CD4-positive, CD25-positive, alpha-beta regulatory T cell (primary cell): ENCODE results near the gene TAMALIN. TPM values are rescaled to one million over a fixed set of nuclear protein-coding genes. Genes with fewer than 3 reads are reported as not detected.

Experiments
- ATAC-seq, 2 donors: fragments of 150-1000 bp; cut with Tn5 transposase; one replicate each; pipeline ENCODE4 v1.10.0; 2021; ENCODE audit warnings: low read depth in 2 of 2, moderate number of reproducible peaks in 2 of 2, moderate library complexity in 1 of 2
- DNase-seq, 3 donors: peaks; one replicate each; pipeline versions ENCODE4 v3.0.0 to v3.0.0-alpha.2; 2012 to 2022; ENCODE audit warnings: mixed read lengths in 1 of 3
- H3K27ac ChIP-seq: one replicate; pipeline ENCODE4 v1.7.0; 2013; ENCODE audit warnings: mild to moderate bottlenecking, low read length; ENCODE audit not compliant: insufficient read depth, poor library complexity, severe bottlenecking
- H3K27me3 ChIP-seq: one replicate; pipeline ENCODE4 v1.7.0; 2013; ENCODE audit warnings: low read length; ENCODE audit not compliant: control insufficient read depth, insufficient read depth
- H3K36me3 ChIP-seq: one replicate; pipeline ENCODE4 v1.7.0; 2013; ENCODE audit warnings: mild to moderate bottlenecking, low read length, moderate library complexity; ENCODE audit not compliant: control insufficient read depth, insufficient read depth
- H3K4me1 ChIP-seq: 2 replicates; pipeline ENCODE4 v1.7.0; 2013; ENCODE audit warnings: mild to moderate bottlenecking, low read length; ENCODE audit not compliant: insufficient read depth, control insufficient read depth, poor library complexity, severe bottlenecking
- H3K4me3 ChIP-seq: one replicate; pipeline ENCODE4 v1.7.0; 2013; ENCODE audit warnings: low read depth, mild to moderate bottlenecking, low read length, moderate library complexity
- H3K9me3 ChIP-seq, 2 experiments: 1 replicate in 1 of 2; 2 replicates in 1 of 2; pipeline ENCODE4 v1.7.0; 2013; ENCODE audit warnings: low read length in 2 of 2, mild to moderate bottlenecking in 1 of 2, moderate library complexity in 1 of 2; ENCODE audit not compliant: control insufficient read depth in 2 of 2
- H3K27ac Mint-ChIP-seq, 3 donors: one replicate each; pipeline ENCODE4 v1.8.0; 2020 to 2022; ENCODE audit warnings: mild to moderate bottlenecking in 3 of 3, mixed read lengths in 3 of 3, moderate library complexity in 2 of 3
- H3K27me3 Mint-ChIP-seq: one replicate; pipeline ENCODE4 v1.8.0; 2022; ENCODE audit warnings: mild to moderate bottlenecking, mixed read lengths
- H3K36me3 Mint-ChIP-seq: one replicate; pipeline ENCODE4 v1.8.0; 2020; ENCODE audit warnings: mixed read lengths
- H3K4me1 Mint-ChIP-seq, 4 donors: one replicate each; pipeline ENCODE4 v1.8.0; 2020 to 2022; ENCODE audit warnings: mixed read lengths in 4 of 4, mild to moderate bottlenecking in 1 of 4
- H3K4me3 Mint-ChIP-seq, 4 donors: one replicate each; pipeline ENCODE4 v1.8.0; 2020 to 2022; ENCODE audit warnings: mild to moderate bottlenecking in 4 of 4, mixed read lengths in 4 of 4, moderate library complexity in 3 of 4
- H3K9me3 Mint-ChIP-seq, 7 donors: one replicate each; pipeline ENCODE4 v1.8.0; 2020 to 2022; ENCODE audit warnings: mixed read lengths in 7 of 7, mild to moderate bottlenecking in 3 of 7, moderate library complexity in 2 of 7
- polyA plus RNA-seq, 4 donors: library from polyadenylated mRNA; unstranded; fragments of 300-500 nt; fragmentation: Illumina TruSeq; gene quantifications; one replicate each; pipeline ENCODE4 v1.2.3, GENCODE V29; 2021
- total RNA-seq: library from RNA; stranded (reverse); gene quantifications from one replicate; pipeline ENCODE4 v1.2.3, GENCODE V29; 2022

The TAMALIN gene
- total and polyA plus RNA-seq, 5 donors from 2014 or later: 0.37 to 253 (median 1.1) TPM

- H3K27me3 ChIP-seq: no peaks in the 10 kb centered on the region
- H3K9me3 ChIP-seq: no peaks in the 10 kb centered on the region
- peaks cover 27% of the 10 kb centered on the region for H3K4me1 ChIP-seq
- H3K4me3 ChIP-seq: no peak overlapping the region
- peaks cover 0 to 2% (median 0%) of the 10 kb centered on the region in 7 donors for H3K9me3 Mint-ChIP-seq
- H3K27me3 Mint-ChIP-seq: no peaks in the 10 kb centered on the region
- H3K4me1 Mint-ChIP-seq: peaks cover 0 to 31% (median 30%) of the 10 kb centered on the region in 4 donors
- H3K4me3 Mint-ChIP-seq: peak overlapping the region in 3 of 4 donors; percentile 53 to 72 (median 57)
- DNase-seq (peak in 2 of 3 donors; percentile 43 to 59), ATAC-seq (peak; percentile 43 to 52)
- H3K27ac Mint-ChIP-seq: peak overlapping the region; percentile 58 to 89 (median 87)
- H3K27ac ChIP-seq: no peak overlapping the region
- no peaks in the 10 kb centered on the region for H3K36me3 ChIP-seq
- no peaks in the 10 kb centered on the region for H3K36me3 Mint-ChIP-seq
Measured at GRCh38 chr12:52041695-52042123, 35.0 kb downstream of the TAMALIN start.

- no peaks in the 10 kb centered on the region for H3K9me3 ChIP-seq
- H3K36me3 ChIP-seq: no peaks in the 10 kb centered on the region
- H3K4me3 ChIP-seq: no peak overlapping the region
- DNase-seq (no peak), ATAC-seq (no peak)
- H3K36me3 Mint-ChIP-seq: no peaks in the 10 kb centered on the region
- H3K4me3 Mint-ChIP-seq: no peak overlapping the region
- peaks cover 0 to 2% (median 0%) of the 10 kb centered on the region in 7 donors for H3K9me3 Mint-ChIP-seq
- H3K27me3 ChIP-seq: no peaks in the 10 kb centered on the region
- H3K4me1 Mint-ChIP-seq: peaks cover 0 to 31% (median 30%) of the 10 kb centered on the region in 4 donors
- peaks cover 20% of the 10 kb centered on the region for H3K4me1 ChIP-seq
- no peak overlapping the region for H3K27ac ChIP-seq
- no peak overlapping the region for H3K27ac Mint-ChIP-seq
- H3K27me3 Mint-ChIP-seq: no peaks in the 10 kb centered on the region
Measured at GRCh38 chr12:52042706-52043385, 36.1 kb downstream of the TAMALIN start.

- H3K36me3 ChIP-seq: no peaks in the 10 kb centered on the region
- no peak overlapping the region for H3K4me3 ChIP-seq
- Mint-ChIP-seq H3K27me3 (no peaks in the 10 kb centered on the region), H3K36me3 (no peaks in the 10 kb centered on the region), H3K9me3 (no peaks in the 10 kb centered on the region), H3K4me1 (peaks cover 0 to 27% (median 24%) of the 10 kb centered on the region in 4 donors), H3K27ac (no peak overlapping the region), H3K4me3 (no peak overlapping the region)
- H3K27ac ChIP-seq: peak overlapping the region; percentile 23
- H3K9me3 ChIP-seq: no peaks in the 10 kb centered on the region
- DNase-seq (no peak), ATAC-seq (no peak)
- H3K27me3 ChIP-seq: no peaks in the 10 kb centered on the region
- H3K4me1 ChIP-seq: peaks cover 19% of the 10 kb centered on the region
Measured at GRCh38 chr12:52043386-52044212, 36.9 kb downstream of the TAMALIN start.

GRCh38 chr12:52044292-52044983, 37.7 kb downstream of the TAMALIN start:
- H3K36me3 ChIP-seq: no peaks in the 10 kb centered on the region
- no peak overlapping the region for H3K4me3 ChIP-seq
- H3K4me1 ChIP-seq: peaks cover 19% of the 10 kb centered on the region
- Mint-ChIP-seq H3K9me3 (no peaks in the 10 kb centered on the region), H3K27me3 (no peaks in the 10 kb centered on the region), H3K4me1 (peaks cover 0 to 29% (median 26%) of the 10 kb centered on the region in 4 donors), H3K27ac (peak overlapping the region in 1 of 3 donors; percentile 13), H3K36me3 (no peaks in the 10 kb centered on the region), H3K4me3 (peak overlapping the region in 1 of 4 donors; percentile 56)
- ATAC-seq (no peak), DNase-seq (no peak)
- no peaks in the 10 kb centered on the region for H3K9me3 ChIP-seq
- H3K27me3 ChIP-seq: no peaks in the 10 kb centered on the region
- H3K27ac ChIP-seq: no peak overlapping the region

GRCh38 chr12:52045794-52046199, 39.1 kb downstream of the TAMALIN start:
- no peaks in the 10 kb centered on the region for H3K9me3 ChIP-seq
- no peaks in the 10 kb centered on the region for H3K27me3 ChIP-seq
- ATAC-seq (no peak), DNase-seq (no peak)
- H3K4me3 ChIP-seq: no peak overlapping the region
- peak overlapping the region in 1 of 3 donors; percentile 84 for H3K27ac Mint-ChIP-seq
- no peak overlapping the region for H3K4me3 Mint-ChIP-seq
- H3K36me3 Mint-ChIP-seq: no peaks in the 10 kb centered on the region
- peaks cover 0 to 37% (median 28%) of the 10 kb centered on the region in 4 donors for H3K4me1 Mint-ChIP-seq
- H3K36me3 ChIP-seq: no peaks in the 10 kb centered on the region
- H3K4me1 ChIP-seq: peaks cover 29% of the 10 kb centered on the region
- H3K27me3 Mint-ChIP-seq: no peaks in the 10 kb centered on the region
- no peaks in the 10 kb centered on the region for H3K9me3 Mint-ChIP-seq
- H3K27ac ChIP-seq: no peak overlapping the region

GRCh38 chr12:52046859-52047258, 40.1 kb downstream of the TAMALIN start:
- H3K36me3 ChIP-seq: no peaks in the 10 kb centered on the region
- no peaks in the 10 kb centered on the region for H3K9me3 ChIP-seq
- Mint-ChIP-seq H3K36me3 (no peaks in the 10 kb centered on the region), H3K27ac (no peak overlapping the region), H3K27me3 (peaks cover 7% of the 10 kb centered on the region), H3K9me3 (no peaks in the 10 kb centered on the region), H3K4me1 (peaks cover 0 to 42% (median 26%) of the 10 kb centered on the region in 4 donors), H3K4me3 (peak overlapping the region in 1 of 4 donors; percentile 19)
- H3K27ac ChIP-seq: no peak overlapping the region
- H3K27me3 ChIP-seq: no peaks in the 10 kb centered on the region
- H3K4me3 ChIP-seq: no peak overlapping the region
- ATAC-seq (no peak), DNase-seq (no peak)
- peaks cover 31% of the 10 kb centered on the region for H3K4me1 ChIP-seq

GRCh38 chr12:52049286-52049685, 42.5 kb downstream of the TAMALIN start:
- DNase-seq (no peak), ATAC-seq (no peak)
- Histone ChIP-seq H3K27ac (no peak overlapping the region), H3K9me3 (no peaks in the 10 kb centered on the region), H3K4me3 (no peak overlapping the region), H3K4me1 (peaks cover 31% of the 10 kb centered on the region), H3K27me3 (no peaks in the 10 kb centered on the region), H3K36me3 (no peaks in the 10 kb centered on the region)
- H3K9me3 Mint-ChIP-seq: no peaks in the 10 kb centered on the region
- H3K27me3 Mint-ChIP-seq: peaks cover 7% of the 10 kb centered on the region
- peak overlapping the region; percentile 93 to 99 (median 95) for H3K4me3 Mint-ChIP-seq
- no peaks in the 10 kb centered on the region for H3K36me3 Mint-ChIP-seq
- peak overlapping the region; percentile 3 to 100 (median 98) for H3K27ac Mint-ChIP-seq
- H3K4me1 Mint-ChIP-seq: peaks cover 0 to 41% (median 28%) of the 10 kb centered on the region in 4 donors
